SK-N-SH treated with all-trans-retinoic acid at 6 μM for 48 hours (cell line): Measurements from ENCODE around the gene SMYD3.

Experiments
- ATAC-seq: fragments of 200-7000 bp; cut with Tn5 transposase; 3 replicates; pipeline ENCODE4 v1.9.1; 2020; ENCODE audit warnings: mild to moderate bottlenecking, moderate library complexity
- ARNTL ChIP-seq: fragments of 450-650 bp; formaldehyde crosslinking; IDR thresholded peaks from 2 replicates; pipeline ENCODE4 v1.5.0; 2020; ENCODE audit warnings: low read depth, mild to moderate bottlenecking, moderate library complexity, borderline replicate concordance
- BACH2 ChIP-seq: fragments of 250-450 bp; sonication (Bioruptor Pico); IDR thresholded peaks from 2 replicates; pipeline ENCODE4 v1.9.0; 2021; ENCODE audit warnings: mild to moderate bottlenecking, borderline replicate concordance
- CSDC2 ChIP-seq: fragments of 250-450 bp; sonication (Bioruptor Pico); IDR thresholded peaks from 2 replicates; pipeline ENCODE4 v1.5.0; 2020; ENCODE audit warnings: mild to moderate bottlenecking, moderate library complexity
- ESRRG ChIP-seq: fragments of 250-450 bp; sonication (Bioruptor Pico); IDR thresholded peaks from 2 replicates; pipeline ENCODE4 v1.6.1; 2021; ENCODE audit warnings: mild to moderate bottlenecking
- GLIS3 ChIP-seq: fragments of 250-450 bp; sonication (Bioruptor Pico); IDR thresholded peaks from 2 replicates; pipeline ENCODE4 v1.5.0; 2020; ENCODE audit warnings: mild to moderate bottlenecking, moderate library complexity
- ISL1 ChIP-seq: fragments of 250-450 bp; sonication (Bioruptor Pico); IDR thresholded peaks from 2 replicates; pipeline ENCODE4 v2.1.2; 2022; ENCODE audit warnings: mild to moderate bottlenecking, moderate library complexity
- RARB ChIP-seq: fragments of 250-450 bp; sonication (Bioruptor Pico); IDR thresholded peaks from 2 replicates; pipeline ENCODE4 v1.8.0; 2021; ENCODE audit warnings: mild to moderate bottlenecking, moderate library complexity
- SNAI2 ChIP-seq: fragments of 250-450 bp; sonication (Bioruptor Pico); IDR thresholded peaks from 2 replicates; pipeline ENCODE4 v1.5.0; 2020; ENCODE audit warnings: mild to moderate bottlenecking, moderate library complexity
- ZC3H10 ChIP-seq: fragments of 250-450 bp; sonication (Bioruptor Pico); IDR thresholded peaks from 2 replicates; pipeline ENCODE4 v1.5.1; 2021; ENCODE audit warnings: mild to moderate bottlenecking, moderate library complexity
- ZFP3 ChIP-seq: fragments of 250-450 bp; sonication (Bioruptor Pico); IDR thresholded peaks from 2 replicates; pipeline ENCODE4 v1.5.0; 2020; ENCODE audit warnings: mild to moderate bottlenecking, moderate library complexity
- ZNF565 ChIP-seq: fragments of 450-650 bp; formaldehyde crosslinking; conservative IDR thresholded peaks from 2 replicates; pipeline ENCODE4 v1.5.0; 2020; ENCODE audit warnings: low read depth, mild to moderate bottlenecking, moderate library complexity
- ZNF70 ChIP-seq: fragments of 450-650 bp; formaldehyde crosslinking; IDR thresholded peaks from 2 replicates; pipeline ENCODE4 v1.5.0; 2020; ENCODE audit warnings: mild to moderate bottlenecking, moderate library complexity
- TF ChIP-seq, protein P1 (sequence below): fragments of 250-450 bp; sonication (Bioruptor Pico); IDR thresholded peaks from 2 replicates; pipeline ENCODE4 v1.8.0; 2021; ENCODE audit warnings: low read depth, mild to moderate bottlenecking, moderate library complexity, borderline replicate concordance
- TF ChIP-seq, protein P2 (sequence below): fragments of 250-450 bp; sonication (Bioruptor Pico); IDR thresholded peaks from 2 replicates; pipeline ENCODE4 v1.5.0; 2020; ENCODE audit warnings: mild to moderate bottlenecking, moderate library complexity
- TF ChIP-seq, protein P3 (sequence below): fragments of 250-450 bp; sonication (Bioruptor Pico); IDR thresholded peaks from 2 replicates; pipeline ENCODE4 v1.8.0; 2020; ENCODE audit warnings: mild to moderate bottlenecking, moderate library complexity, borderline replicate concordance
- TF ChIP-seq, protein P4 (sequence below): fragments of 250-450 bp; sonication (Bioruptor Pico); IDR thresholded peaks from 2 replicates; pipeline ENCODE4 v1.5.1; 2021; ENCODE audit warnings: mild to moderate bottlenecking, moderate library complexity

SMYD3 gene

DNA sequence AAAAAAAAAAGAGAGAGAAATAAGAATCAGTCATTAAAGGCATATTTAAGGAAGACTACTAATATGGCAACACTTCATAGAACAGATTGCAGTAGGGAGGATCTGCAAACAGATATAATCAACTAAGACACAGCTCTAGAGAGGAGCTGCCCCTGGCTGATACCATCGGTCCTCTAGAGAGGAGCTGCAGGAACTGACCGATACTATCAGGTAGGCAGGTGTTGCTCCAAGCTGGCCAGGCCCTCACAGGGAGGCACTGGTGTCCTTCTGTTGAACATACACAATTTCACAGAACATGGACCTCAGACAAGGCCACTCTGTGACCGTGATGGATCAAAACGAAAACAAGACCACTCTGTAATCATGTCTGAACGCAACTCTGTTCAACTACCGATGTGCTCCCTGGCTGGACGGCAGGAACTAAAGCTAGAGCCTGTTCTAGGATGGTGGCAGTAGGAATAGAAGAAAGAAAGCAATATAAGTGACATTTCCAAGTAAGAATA is 15.5 kb downstream of the SMYD3 start:
- ATAC-seq: no peak
- TF ChIP-seq SNAI2 (CRISPR knock-in tag) (no peak), CSDC2 (no peak)
- TF ChIP-seq, protein P1, sequence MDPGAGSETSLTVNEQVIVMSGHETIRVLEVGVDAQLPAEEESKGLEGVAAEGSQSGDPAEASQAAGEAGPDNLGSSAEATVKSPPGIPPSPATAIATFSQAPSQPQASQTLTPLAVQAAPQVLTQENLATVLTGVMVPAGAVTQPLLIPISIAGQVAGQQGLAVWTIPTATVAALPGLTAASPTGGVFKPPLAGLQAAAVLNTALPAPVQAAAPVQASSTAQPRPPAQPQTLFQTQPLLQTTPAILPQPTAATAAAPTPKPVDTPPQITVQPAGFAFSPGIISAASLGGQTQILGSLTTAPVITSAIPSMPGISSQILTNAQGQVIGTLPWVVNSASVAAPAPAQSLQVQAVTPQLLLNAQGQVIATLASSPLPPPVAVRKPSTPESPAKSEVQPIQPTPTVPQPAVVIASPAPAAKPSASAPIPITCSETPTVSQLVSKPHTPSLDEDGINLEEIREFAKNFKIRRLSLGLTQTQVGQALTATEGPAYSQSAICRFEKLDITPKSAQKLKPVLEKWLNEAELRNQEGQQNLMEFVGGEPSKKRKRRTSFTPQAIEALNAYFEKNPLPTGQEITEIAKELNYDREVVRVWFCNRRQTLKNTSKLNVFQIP (CRISPR knock-in tag): no peak
- TF ChIP-seq, protein P2, sequence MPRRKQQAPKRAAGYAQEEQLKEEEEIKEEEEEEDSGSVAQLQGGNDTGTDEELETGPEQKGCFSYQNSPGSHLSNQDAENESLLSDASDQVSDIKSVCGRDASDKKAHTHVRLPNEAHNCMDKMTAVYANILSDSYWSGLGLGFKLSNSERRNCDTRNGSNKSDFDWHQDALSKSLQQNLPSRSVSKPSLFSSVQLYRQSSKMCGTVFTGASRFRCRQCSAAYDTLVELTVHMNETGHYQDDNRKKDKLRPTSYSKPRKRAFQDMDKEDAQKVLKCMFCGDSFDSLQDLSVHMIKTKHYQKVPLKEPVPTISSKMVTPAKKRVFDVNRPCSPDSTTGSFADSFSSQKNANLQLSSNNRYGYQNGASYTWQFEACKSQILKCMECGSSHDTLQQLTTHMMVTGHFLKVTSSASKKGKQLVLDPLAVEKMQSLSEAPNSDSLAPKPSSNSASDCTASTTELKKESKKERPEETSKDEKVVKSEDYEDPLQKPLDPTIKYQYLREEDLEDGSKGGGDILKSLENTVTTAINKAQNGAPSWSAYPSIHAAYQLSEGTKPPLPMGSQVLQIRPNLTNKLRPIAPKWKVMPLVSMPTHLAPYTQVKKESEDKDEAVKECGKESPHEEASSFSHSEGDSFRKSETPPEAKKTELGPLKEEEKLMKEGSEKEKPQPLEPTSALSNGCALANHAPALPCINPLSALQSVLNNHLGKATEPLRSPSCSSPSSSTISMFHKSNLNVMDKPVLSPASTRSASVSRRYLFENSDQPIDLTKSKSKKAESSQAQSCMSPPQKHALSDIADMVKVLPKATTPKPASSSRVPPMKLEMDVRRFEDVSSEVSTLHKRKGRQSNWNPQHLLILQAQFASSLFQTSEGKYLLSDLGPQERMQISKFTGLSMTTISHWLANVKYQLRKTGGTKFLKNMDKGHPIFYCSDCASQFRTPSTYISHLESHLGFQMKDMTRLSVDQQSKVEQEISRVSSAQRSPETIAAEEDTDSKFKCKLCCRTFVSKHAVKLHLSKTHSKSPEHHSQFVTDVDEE (CRISPR knock-in tag): no peak

DNA sequence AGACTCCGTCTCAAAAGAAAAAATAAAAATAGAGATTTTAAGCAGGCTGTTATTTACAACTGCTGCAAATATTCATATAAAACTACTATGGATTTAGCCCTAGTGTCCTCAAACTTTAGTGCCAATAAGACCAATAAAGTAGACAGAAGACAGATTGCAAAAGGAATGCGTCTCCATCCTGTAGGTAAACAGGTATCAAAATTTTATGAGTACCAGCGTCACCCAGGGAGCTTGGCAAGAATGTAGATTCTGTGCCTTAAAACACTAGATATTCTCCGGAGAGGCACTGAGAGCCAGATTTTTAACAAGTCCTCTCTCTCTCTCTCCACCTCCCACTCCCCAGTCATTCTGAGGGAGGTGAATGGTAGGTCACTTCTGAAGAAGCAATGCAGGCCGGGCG is 18.4 kb downstream of the SMYD3 start:
- TF ChIP-seq RARB: no peak
- no peak for TF ChIP-seq ISL1
- TF ChIP-seq, protein P2 (CRISPR knock-in tag): no peak
- TF ChIP-seq, protein P1 (CRISPR knock-in tag): no peak
- TF ChIP-seq GLIS3: no peak
- no peak for TF ChIP-seq ZC3H10
- no peak for TF ChIP-seq ZFP3 (CRISPR knock-in tag)
- TF ChIP-seq, protein P3, sequence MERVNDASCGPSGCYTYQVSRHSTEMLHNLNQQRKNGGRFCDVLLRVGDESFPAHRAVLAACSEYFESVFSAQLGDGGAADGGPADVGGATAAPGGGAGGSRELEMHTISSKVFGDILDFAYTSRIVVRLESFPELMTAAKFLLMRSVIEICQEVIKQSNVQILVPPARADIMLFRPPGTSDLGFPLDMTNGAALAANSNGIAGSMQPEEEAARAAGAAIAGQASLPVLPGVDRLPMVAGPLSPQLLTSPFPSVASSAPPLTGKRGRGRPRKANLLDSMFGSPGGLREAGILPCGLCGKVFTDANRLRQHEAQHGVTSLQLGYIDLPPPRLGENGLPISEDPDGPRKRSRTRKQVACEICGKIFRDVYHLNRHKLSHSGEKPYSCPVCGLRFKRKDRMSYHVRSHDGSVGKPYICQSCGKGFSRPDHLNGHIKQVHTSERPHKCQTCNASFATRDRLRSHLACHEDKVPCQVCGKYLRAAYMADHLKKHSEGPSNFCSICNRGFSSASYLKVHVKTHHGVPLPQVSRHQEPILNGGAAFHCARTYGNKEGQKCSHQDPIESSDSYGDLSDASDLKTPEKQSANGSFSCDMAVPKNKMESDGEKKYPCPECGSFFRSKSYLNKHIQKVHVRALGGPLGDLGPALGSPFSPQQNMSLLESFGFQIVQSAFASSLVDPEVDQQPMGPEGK: no peak
- TF ChIP-seq ESRRG: no peak
- TF ChIP-seq, protein P4, sequence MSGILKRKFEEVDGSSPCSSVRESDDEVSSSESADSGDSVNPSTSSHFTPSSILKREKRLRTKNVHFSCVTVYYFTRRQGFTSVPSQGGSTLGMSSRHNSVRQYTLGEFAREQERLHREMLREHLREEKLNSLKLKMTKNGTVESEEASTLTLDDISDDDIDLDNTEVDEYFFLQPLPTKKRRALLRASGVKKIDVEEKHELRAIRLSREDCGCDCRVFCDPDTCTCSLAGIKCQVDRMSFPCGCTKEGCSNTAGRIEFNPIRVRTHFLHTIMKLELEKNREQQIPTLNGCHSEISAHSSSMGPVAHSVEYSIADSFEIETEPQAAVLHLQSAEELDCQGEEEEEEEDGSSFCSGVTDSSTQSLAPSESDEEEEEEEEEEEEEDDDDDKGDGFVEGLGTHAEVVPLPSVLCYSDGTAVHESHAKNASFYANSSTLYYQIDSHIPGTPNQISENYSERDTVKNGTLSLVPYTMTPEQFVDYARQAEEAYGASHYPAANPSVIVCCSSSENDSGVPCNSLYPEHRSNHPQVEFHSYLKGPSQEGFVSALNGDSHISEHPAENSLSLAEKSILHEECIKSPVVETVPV (CRISPR knock-in tag): no peak
- TF ChIP-seq BACH2 (CRISPR knock-in tag): no peak
- no peak for ATAC-seq

DNA sequence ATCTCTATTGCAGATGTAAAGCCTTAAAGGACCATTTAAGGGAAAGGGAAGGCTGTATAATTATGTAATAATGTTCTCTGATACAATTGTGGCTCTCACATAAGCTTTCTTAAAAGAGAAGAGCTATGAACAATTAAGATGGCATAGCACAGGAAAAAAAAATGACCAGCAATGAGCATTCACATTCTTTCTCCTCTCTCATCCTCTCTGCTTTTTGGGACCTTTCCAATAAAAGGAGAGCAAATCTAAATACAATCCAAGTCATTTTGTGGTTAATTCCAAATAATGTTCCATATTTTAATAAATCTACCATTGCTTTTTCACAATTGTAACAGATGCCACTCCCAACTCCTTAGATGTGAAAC is 23.5 kb downstream of the SMYD3 start:
- TF ChIP-seq ZNF565 (CRISPR knock-in tag) (no peak), ZFP3 (CRISPR knock-in tag) (no peak), ARNTL (no peak), ZNF70 (CRISPR knock-in tag) (no peak)
- ATAC-seq: peak; percentile 71
